LNCaP clone FGC (cell line): ENCODE measurements around the gene ZG16.
A peak's percentile ranks its signal among the peaks of the same experiment; 100 is the strongest.
"Not testable (repeated sequence)": the region's sequence is repeated elsewhere in the genome, so short reads cannot be mapped to it uniquely, and the experiment has no call there.

ENCODE experiments used
- DNase-seq: peaks from one replicate; pipeline ENCODE4 v3.0.0-alpha.2; 2011; ENCODE audit warnings: low read depth
- H3K4me3 ChIP-seq: 2 replicates; pipeline ENCODE4 v1.5.1; 2011; ENCODE audit warnings: mild to moderate bottlenecking, low read depth, low read length, control low read depth
- TF ChIP-seq, protein P1 (sequence below): IDR thresholded peaks from 2 replicates; pipeline ENCODE4 v1.5.1; 2012; ENCODE audit warnings: mild to moderate bottlenecking; ENCODE audit not compliant: control insufficient read depth, insufficient read depth; ENCODE audit errors: extremely low read depth

ZG16 gene

DNA sequence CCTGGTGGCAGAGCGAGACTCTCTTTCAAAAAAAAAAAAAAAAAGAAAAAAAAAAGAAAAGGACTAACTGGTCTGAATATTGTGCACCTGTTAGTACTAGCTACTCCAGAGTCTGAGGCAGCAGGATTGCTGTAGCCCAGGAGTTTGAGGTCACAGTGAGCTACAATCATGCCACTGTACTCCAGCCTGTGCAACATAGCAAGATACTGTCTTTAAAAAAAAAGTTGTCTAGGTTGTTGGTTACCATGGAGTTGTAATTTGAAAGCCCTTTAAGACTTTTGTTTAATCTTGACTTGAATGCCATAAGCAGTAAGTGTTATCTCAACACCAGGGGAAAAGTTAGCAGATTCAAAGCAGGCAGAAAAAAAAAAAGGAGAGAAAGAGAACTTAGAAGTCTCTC is 21.4 kb upstream of the ZG16 start:
- no peak overlapping the region for H3K4me3 ChIP-seq
- TF ChIP-seq, protein P1, sequence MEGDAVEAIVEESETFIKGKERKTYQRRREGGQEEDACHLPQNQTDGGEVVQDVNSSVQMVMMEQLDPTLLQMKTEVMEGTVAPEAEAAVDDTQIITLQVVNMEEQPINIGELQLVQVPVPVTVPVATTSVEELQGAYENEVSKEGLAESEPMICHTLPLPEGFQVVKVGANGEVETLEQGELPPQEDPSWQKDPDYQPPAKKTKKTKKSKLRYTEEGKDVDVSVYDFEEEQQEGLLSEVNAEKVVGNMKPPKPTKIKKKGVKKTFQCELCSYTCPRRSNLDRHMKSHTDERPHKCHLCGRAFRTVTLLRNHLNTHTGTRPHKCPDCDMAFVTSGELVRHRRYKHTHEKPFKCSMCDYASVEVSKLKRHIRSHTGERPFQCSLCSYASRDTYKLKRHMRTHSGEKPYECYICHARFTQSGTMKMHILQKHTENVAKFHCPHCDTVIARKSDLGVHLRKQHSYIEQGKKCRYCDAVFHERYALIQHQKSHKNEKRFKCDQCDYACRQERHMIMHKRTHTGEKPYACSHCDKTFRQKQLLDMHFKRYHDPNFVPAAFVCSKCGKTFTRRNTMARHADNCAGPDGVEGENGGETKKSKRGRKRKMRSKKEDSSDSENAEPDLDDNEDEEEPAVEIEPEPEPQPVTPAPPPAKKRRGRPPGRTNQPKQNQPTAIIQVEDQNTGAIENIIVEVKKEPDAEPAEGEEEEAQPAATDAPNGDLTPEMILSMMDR, result no peak
- DNase-seq, result no peak

DNA sequence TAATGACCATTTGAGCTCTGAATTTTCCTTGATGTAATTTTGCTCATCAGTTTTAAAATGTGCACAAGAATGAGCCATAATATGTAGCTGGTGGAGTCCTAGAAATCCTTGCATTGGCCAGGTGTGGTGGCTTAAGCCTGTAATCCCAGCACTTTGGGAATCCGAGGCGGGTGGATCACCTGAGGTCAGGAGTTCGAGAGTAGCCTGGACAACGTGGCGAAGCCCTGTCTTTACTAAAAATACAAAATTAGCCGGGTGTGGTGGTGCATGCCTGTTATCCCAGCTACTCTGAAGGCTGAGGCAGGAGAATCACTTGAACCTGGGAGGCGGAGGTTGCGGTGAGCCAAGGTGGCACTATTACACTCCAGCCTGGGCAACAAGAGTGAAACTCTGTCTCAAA is 21.0 kb upstream of the ZG16 start:
- not testable (repeated sequence) for DNase-seq, H3K4me3 ChIP-seq

DNA sequence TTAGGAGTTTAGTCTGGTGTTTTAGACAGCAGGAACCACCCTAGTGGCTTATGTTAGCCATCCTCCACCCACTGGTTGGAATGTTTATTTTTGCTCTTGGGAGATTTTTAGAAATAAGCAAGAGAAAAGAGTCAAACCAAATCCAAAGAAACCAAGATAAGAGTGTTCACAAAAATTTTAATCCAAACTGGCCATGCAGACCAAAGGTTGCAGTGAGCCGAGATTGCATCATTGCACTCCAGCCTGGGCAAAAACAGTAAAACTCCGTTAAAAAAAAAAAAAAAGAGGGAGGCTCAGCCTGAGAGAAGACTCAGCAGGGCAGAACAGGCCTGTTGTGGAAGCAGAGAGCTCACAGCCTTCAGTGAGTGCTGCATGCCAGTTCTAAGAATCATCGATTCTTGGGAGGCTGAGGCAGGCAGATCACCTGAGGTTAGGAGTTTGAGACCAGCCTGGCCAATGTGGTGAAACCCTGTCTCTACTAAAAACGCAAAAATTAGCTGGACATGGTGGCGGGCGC is 20.0 kb upstream of the ZG16 start:
- TF ChIP-seq, protein P1, result no peak
- DNase-seq, result no peak
- H3K4me3 ChIP-seq, result no peak overlapping the region

DNA sequence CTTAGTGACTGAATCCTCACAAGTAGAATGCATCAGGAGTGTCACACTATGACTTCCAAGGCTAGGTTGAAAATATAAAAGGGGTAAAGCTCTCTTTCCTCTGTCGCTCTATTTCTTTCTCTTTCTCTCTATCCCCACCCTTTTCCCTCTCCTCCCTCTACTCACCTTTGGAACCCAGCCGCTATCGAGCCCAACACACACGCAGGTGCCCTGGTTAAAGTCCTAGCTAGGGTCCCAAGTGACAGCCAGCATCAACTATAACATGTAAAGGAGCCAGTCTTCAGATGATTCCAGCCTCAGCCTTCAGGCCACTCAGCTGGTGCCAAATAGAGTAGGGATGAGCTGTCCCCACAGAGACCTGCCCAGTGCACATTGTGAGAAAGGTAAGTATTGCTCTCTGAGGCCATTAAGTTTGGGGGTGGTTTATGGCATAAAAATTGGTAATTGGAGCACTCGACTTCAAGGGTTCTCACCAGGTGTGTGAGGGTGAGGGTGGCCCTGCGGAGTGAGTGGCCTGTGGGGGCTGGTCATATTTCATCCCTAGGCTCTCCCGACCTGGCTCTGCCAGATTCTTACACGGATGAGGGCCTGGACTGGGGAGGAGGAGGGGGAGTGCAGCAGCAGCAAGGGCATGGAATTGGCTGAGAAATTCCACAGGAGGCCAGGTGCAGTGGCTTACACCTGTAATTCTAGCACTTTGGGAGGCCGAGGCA is 17.3 kb upstream of the ZG16 start:
- no peak overlapping the region for H3K4me3 ChIP-seq

DNA sequence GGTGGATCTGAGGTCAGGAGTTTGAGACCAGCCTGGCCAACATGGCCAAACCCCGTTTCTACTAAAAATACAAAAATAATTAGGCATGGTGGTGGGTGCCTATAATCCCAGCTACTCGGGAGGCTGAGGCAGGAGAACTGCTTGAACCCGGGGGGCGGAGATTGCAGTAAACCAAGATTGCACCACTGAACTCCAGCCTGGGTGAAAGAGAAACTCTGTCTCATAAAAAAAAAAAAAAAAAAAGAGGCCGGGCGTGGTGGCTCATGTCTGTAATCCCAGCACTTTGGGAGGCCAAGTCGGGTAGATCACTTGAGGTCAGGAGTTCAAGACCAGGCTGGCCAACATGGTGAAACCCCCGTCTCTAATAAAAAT is 16.8 kb upstream of the ZG16 start:
- H3K4me3 ChIP-seq, DNase-seq: not testable (repeated sequence)

More for the DNA sequence above, 17.3 kb upstream of the ZG16 start:
- DNase-seq, result no peak
- TF ChIP-seq, protein P1, result no peak

DNA sequence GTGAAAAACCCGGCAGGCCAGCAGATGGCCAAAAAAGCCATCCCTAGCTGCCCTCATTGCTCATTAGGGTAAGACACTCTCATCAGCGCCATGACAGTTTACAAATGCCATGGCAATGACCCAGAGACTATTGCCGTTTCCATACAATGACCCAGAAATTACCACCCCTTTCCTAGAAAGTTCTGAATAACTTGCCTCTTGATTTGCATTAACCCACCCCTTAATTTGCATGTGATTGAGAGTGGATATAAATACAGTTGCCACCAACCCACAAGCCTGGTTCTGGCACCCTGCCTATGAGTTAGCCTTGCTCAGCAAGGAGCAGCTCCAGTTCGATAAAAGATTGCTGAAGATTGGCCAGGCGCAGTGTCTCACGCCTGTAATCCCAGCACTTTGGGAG is 16.2 kb upstream of the ZG16 start:
- no peak for DNase-seq
- TF ChIP-seq, protein P1, result no peak
- H3K4me3 ChIP-seq, result no peak overlapping the region

DNA sequence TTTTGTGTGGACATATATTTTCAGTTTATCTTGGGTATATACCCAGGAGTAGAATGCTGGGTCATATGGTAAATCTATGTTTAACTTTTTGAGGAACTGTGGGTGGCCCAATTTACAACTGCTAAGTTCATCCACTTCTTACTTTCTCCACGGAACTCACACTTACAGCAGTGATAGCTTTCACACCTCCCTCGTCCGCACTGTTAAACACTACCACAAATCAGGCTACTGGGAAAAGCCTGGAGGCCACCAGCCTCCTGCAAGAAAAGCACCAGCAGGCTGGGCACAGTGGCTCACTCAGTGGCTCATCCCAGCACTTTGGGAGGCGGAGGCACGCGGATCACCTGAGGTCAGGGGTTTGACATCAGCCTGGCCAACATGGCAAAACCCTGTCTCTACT is 14.7 kb upstream of the ZG16 start:
- H3K4me3 ChIP-seq, result no peak overlapping the region
- DNase-seq, result no peak
- TF ChIP-seq, protein P1, result no peak

DNA sequence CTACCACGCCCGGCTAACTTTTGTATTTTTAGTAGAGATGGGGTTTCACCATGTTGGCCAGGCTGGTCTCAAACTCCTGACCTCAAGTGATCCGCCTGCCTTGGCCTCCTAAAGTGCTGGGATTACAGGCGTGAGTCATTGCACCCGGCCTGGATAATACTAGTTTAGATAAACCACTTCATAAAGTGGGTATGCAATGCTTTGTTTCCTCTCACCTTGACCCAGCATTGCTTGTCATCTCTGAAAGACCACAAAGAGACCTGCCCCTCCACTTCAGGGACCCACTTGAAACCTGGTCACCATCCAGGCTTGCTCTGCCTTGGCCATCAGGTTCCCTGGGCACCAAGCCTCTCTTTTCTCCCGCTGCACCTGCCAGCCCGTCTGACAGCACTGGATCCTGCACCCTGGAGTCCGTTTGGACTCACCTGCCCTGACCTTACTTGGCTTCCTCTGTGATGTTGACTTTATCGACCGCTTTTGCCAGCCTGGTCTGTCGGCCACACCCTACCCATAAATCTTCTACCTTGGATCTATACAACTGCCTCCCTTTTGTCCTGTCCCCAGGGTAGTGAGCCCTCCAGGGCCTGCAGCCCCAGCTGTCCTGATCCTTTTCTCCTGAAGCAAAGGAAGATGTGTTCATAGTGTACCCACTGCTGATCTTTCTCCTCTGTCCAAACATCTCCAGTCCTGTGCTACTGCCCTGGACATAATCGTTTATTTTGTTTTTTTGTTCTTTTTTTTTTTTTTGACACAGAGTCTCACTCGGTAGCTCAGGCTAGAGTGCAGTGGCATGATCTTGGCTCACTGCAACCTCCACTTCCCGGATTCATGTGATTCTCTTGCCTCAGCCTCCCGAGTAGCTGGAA is 12.7 kb upstream of the ZG16 start:
- H3K4me3 ChIP-seq, result no peak overlapping the region
- peak; percentile 98 for DNase-seq
- TF ChIP-seq, protein P1, result no peak
